Neuronal stem cell (in vitro differentiated cells): ENCODE data around the gene GPR75.
"Not testable (repeated sequence)": the region's sequence is repeated elsewhere in the genome, so short reads cannot be mapped to it uniquely, and the experiment has no call there.

Experiments used
- DNase-seq: peaks from one replicate; pipeline ENCODE4 v3.0.0-alpha.2; 2013; ENCODE audit warnings: low spot score
- H2AFZ ChIP-seq: one replicate; pipeline ENCODE4 v1.6.1; 2013; ENCODE audit warnings: mild to moderate bottlenecking, low read length, inconsistent platforms
- H2AK5ac ChIP-seq: 2 replicates; pipeline ENCODE4 v1.6.1; 2013; ENCODE audit warnings: low read depth, mild to moderate bottlenecking, inconsistent platforms, low read length, moderate library complexity, mixed read lengths
- H2BK120ac ChIP-seq: 2 replicates; pipeline ENCODE4 v1.6.1; 2013; ENCODE audit warnings: low read depth, mild to moderate bottlenecking, inconsistent platforms, low read length, moderate library complexity, mixed read lengths
- H2BK12ac ChIP-seq: one replicate; pipeline ENCODE4 v1.6.1; 2013; ENCODE audit warnings: low read length, inconsistent platforms
- H2BK15ac ChIP-seq: 2 replicates; pipeline ENCODE4 v1.6.1; 2013; ENCODE audit warnings: mild to moderate bottlenecking, low read length, inconsistent platforms, mixed read lengths
- H2BK5ac ChIP-seq: one replicate; pipeline ENCODE4 v1.6.1; 2013; ENCODE audit warnings: inconsistent platforms, mild to moderate bottlenecking, low read length, moderate library complexity
- H3K14ac ChIP-seq: one replicate; pipeline ENCODE4 v1.6.1; 2013; ENCODE audit warnings: low read length, inconsistent platforms
- H3K18ac ChIP-seq: 2 replicates; pipeline ENCODE4 v1.6.1; 2013; ENCODE audit warnings: low read length, inconsistent platforms
- H3K23ac ChIP-seq: 2 replicates; pipeline ENCODE4 v1.6.1; 2013; ENCODE audit warnings: low read depth, mild to moderate bottlenecking, mixed read lengths, low read length, inconsistent platforms; ENCODE audit not compliant: poor library complexity
- H3K27ac ChIP-seq: replicated peaks from 3 replicates; pipeline ENCODE4 v1.5.1; 2013; ENCODE audit warnings: low read length, inconsistent platforms
- H3K27me3 ChIP-seq, 3 experiments: 2 replicates each; pipeline ENCODE4 v1.6.1; 2013; ENCODE audit warnings: low read length in 3 of 3, mild to moderate bottlenecking in 2 of 3, inconsistent platforms in 1 of 3, low read depth in 1 of 3, mixed read lengths in 1 of 3, moderate library complexity in 1 of 3; ENCODE audit not compliant: control insufficient read depth in 3 of 3, insufficient read depth in 3 of 3
- H3K36me3 ChIP-seq, 2 donors: replicated peaks in 1 of 2; 2 replicates each; pipeline ENCODE4 v1.6.1; 2013; ENCODE audit warnings: low read length in 2 of 2; ENCODE audit not compliant: control insufficient read depth in 2 of 2, insufficient read depth in 2 of 2
- H3K4ac ChIP-seq: 2 replicates; pipeline ENCODE4 v1.6.1; 2013; ENCODE audit warnings: inconsistent platforms, mild to moderate bottlenecking, low read length, moderate library complexity
- H3K4me1 ChIP-seq, 2 donors: 1 replicate in 1 of 2; 2 replicates in 1 of 2; pipeline ENCODE4 v1.6.1; 2013; ENCODE audit warnings: low read length in 2 of 2, low read depth in 1 of 2; ENCODE audit not compliant: control insufficient read depth in 2 of 2, insufficient read depth in 1 of 2
- H3K4me2 ChIP-seq: one replicate; pipeline ENCODE4 v1.6.1; 2013; ENCODE audit warnings: mild to moderate bottlenecking, low read length, inconsistent platforms; ENCODE audit not compliant: insufficient read depth, poor library complexity, severe bottlenecking
- H3K4me3 ChIP-seq, 2 donors: 2 replicates each; pipeline ENCODE4 v1.5.1; 2013; ENCODE audit warnings: low read length in 2 of 2, mild to moderate bottlenecking in 2 of 2, inconsistent platforms in 1 of 2, moderate library complexity in 1 of 2
- H3K79me1 ChIP-seq: one replicate; pipeline ENCODE4 v1.6.1; 2013; ENCODE audit warnings: low read depth, mild to moderate bottlenecking, inconsistent platforms, low read length, moderate library complexity
- H3K9ac ChIP-seq: one replicate; pipeline ENCODE4 v1.6.1; 2013; ENCODE audit warnings: mild to moderate bottlenecking, low read depth, low read length, inconsistent platforms; ENCODE audit not compliant: poor library complexity
- H3K9me3 ChIP-seq, 2 donors: replicated peaks in 1 of 2; 2 replicates each; pipeline versions ENCODE3 to v1.6.1; 2013; ENCODE audit warnings: low read length in 2 of 2, mild to moderate bottlenecking in 2 of 2, inconsistent platforms in 1 of 2, low read depth in 1 of 2, mixed read lengths in 1 of 2, moderate library complexity in 1 of 2; ENCODE audit not compliant: control insufficient read depth in 2 of 2, insufficient read depth in 1 of 2
- H4K8ac ChIP-seq: one replicate; pipeline ENCODE4 v1.6.1; 2013; ENCODE audit warnings: low read depth, mild to moderate bottlenecking, inconsistent platforms, low read length, moderate library complexity
- H4K91ac ChIP-seq: one replicate; pipeline ENCODE4 v1.6.1; 2013; ENCODE audit warnings: low read length, low read depth, mild to moderate bottlenecking, inconsistent platforms; ENCODE audit not compliant: poor library complexity
- WGBS, 2 donors: extraction: QIAGEN DNeasy Blood & Tissue Kit; methylation state at CpG; one replicate each; pipeline ENCODE4 v1.1.7; 2013; ENCODE audit warnings: missing lambda C conversion rate in 2 of 2, mixed read lengths in 1 of 2; ENCODE audit not compliant: insufficient read length in 2 of 2, insufficient replicate concordance in 1 of 2; ENCODE audit errors: extremely low coverage in 2 of 2; 5-methylcytosine and 5-hydroxymethylcytosine counted together

Gene GPR75

DNA sequence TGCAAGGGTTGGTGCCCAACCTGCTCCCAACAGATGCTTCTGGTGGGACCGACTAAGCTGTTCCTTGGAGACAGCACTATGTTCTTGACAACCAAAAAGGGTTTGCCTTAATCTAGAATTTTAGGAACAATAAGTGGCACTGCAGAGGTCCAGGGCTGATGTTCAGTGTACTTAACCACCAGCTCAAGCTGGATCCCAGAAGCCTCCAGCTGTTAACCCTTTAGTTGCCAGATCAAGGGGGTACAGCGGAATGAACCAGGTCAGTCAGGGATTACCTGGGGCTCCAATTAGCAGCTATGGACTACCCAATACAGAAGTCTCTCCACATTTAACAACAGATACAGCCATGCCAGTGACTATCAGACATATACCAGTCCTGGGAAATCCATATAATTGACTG, 3.5 kb downstream of the GPR75 start:
- Histone ChIP-seq H3K14ac (no peak overlapping the region), H2BK5ac (no peak overlapping the region), H2BK120ac (no peak overlapping the region), H3K9ac (no peak overlapping the region), H3K27ac (no peak overlapping the region), H4K91ac (no peak overlapping the region), H3K4me1 (peaks cover 0 to 1% of the 10 kb centered on the region in 2 donors), H3K79me1 (no peaks in the 10 kb centered on the region), H2BK12ac (no peak overlapping the region), H3K9me3 (no peaks in the 10 kb centered on the region), H3K23ac (no peak overlapping the region), H3K27me3 (no peaks in the 10 kb centered on the region), H3K4me2 (no peak overlapping the region), H3K4ac (no peak overlapping the region), H3K4me3 (no peak overlapping the region), H2AK5ac (no peak overlapping the region), H3K36me3 (peaks cover 13 to 54% of the 10 kb centered on the region in 2 donors), H4K8ac (no peak overlapping the region), H3K18ac (no peak overlapping the region), H2BK15ac (no peak overlapping the region), H2AFZ (no peak overlapping the region)
- WGBS, 2 donors, result no CpG with 5 or more reads among the region's 2 CpGs
- DNase-seq, result no peak

DNA sequence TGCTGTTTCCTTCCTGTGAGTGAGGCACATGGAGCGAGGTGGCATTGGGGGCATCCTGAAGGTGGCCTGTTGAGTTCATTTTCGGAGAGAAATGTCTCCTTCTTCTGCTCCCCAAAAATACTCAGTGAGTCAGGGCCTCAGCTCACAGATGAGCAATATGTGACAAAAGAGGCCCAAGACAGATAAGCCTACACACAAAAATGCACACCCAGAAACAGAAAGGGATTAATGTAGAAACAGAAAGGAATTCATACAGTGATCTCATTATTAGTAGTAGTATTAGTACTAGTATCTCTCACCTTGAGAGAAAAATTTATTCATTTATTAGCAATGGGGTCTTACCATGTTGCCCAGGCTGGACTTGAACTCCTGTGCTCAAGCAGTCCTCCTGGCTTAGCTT, 5.1 kb downstream of the GPR75 start:
- WGBS, 2 donors, result no CpG with 5 or more reads among the region's 2 CpGs
- Histone ChIP-seq H3K79me1 (no peaks in the 10 kb centered on the region), H2BK120ac (no peak overlapping the region), H3K23ac (no peak overlapping the region), H4K8ac (no peak overlapping the region), H3K4me2 (no peak overlapping the region), H3K27ac (no peak overlapping the region), H3K9me3 (no peaks in the 10 kb centered on the region), H3K14ac (no peak overlapping the region), H3K4me3 (no peak overlapping the region), H3K9ac (no peak overlapping the region), H3K27me3 (no peaks in the 10 kb centered on the region), H2BK5ac (no peak overlapping the region), H3K4ac (no peak overlapping the region), H2BK12ac (no peak overlapping the region), H3K18ac (no peak overlapping the region), H2AK5ac (no peak overlapping the region), H3K36me3 (peaks cover 13 to 43% of the 10 kb centered on the region in 2 donors), H3K4me1 (peaks cover 0 to 1% of the 10 kb centered on the region in 2 donors), H2BK15ac (no peak overlapping the region), H4K91ac (no peak overlapping the region), H2AFZ (no peak overlapping the region)
- DNase-seq, result no peak

DNA sequence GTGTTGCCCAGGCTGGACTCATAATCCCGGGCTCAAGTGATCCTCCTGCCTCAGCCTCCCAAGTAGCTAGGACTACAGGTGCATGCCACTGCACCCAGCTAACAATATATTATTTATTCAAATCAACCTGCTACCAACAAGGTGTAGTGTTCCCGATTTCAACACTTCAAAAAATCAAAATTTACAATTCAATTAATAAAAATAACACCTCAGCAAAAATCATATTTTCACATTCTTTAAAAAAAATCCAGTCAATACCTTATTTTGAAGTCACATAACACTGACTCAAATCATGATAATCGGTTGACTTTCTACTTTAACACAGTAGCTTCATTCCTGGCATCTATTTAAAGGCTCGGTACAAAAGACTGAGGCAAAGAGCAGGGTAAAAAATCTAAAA, 7.2 kb downstream of the GPR75 start:
- H2AFZ ChIP-seq, result no peak overlapping the region
- H3K18ac ChIP-seq, result no peak overlapping the region
- H3K36me3 ChIP-seq, result peaks cover 13 to 48% of the 10 kb centered on the region in 2 donors
- H3K9me3 ChIP-seq, result no peaks in the 10 kb centered on the region
- H3K27ac ChIP-seq, result no peak overlapping the region
- H3K4me1 ChIP-seq, result peaks cover 0 to 1% of the 10 kb centered on the region in 2 donors
- no peak overlapping the region for H3K14ac ChIP-seq
- H4K91ac ChIP-seq, result no peak overlapping the region
- H2BK12ac ChIP-seq, result no peak overlapping the region
- DNase-seq, result no peak
- H3K79me1 ChIP-seq, result no peaks in the 10 kb centered on the region
- no peak overlapping the region for H3K4me2 ChIP-seq
- H2BK120ac ChIP-seq, result no peak overlapping the region
- no peaks in the 10 kb centered on the region for H3K27me3 ChIP-seq
- no peak overlapping the region for H2BK15ac ChIP-seq
- no peak overlapping the region for H2BK5ac ChIP-seq
- no peak overlapping the region for H2AK5ac ChIP-seq
- H3K4me3 ChIP-seq, result no peak overlapping the region
- H3K23ac ChIP-seq, result no peak overlapping the region
- H3K9ac ChIP-seq, result no peak overlapping the region
- no peak overlapping the region for H3K4ac ChIP-seq
- no peak overlapping the region for H4K8ac ChIP-seq
- WGBS, 2 donors, result no CpG with 5 or more reads among the region's 4 CpGs

DNA sequence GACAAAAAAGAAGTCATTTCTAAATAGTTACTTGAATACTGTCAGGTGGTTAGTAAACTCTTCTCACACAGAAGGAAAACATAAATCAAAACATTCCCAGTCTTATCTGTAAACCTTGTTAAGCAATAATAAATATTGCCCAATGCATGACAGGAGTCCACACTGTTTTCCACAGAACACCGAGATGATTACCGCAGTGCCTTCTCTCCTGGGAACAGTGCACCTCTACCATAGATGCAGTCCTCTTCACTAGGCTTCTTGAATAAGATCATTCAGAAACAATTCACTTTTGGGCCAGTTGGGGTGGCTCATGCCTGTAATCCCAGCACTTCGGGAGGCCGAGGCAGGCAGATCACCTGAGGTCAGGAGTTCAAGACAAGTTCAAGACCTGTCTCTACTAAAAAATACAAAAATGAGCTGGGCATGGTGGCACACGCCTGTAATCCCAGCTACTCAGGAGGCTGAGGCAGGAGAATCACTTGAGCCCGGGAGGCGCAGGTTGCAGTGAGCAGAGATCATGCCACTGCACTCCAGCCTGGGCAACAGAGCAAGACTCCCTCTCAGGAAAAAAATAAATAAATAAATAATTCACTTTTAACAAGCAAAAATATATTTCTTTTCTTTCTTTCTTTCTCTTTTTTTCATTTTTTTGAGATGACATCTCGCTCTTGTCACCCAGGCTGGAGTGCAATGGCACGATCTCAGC, 8.6 kb downstream of the GPR75 start:
- not testable (repeated sequence) for H4K91ac ChIP-seq, H3K23ac ChIP-seq, H2BK120ac ChIP-seq, H2BK12ac ChIP-seq, H3K9ac ChIP-seq, H3K18ac ChIP-seq, H3K79me1 ChIP-seq, H3K14ac ChIP-seq, H3K4me3 ChIP-seq, DNase-seq, H2AK5ac ChIP-seq, H3K27ac ChIP-seq, H2BK5ac ChIP-seq, H3K4me2 ChIP-seq, H3K4me1 ChIP-seq, H4K8ac ChIP-seq, H3K4ac ChIP-seq, H2AFZ ChIP-seq, H3K27me3 ChIP-seq, H2BK15ac ChIP-seq, H3K9me3 ChIP-seq
- peaks cover 12 to 48% of the 10 kb centered on the region in 2 donors for H3K36me3 ChIP-seq
- WGBS, 2 donors, result no CpG with 5 or more reads among the region's 9 CpGs
